ENCODE measurements around the gene ZNF667.
A peak's percentile ranks its signal among the peaks of the same experiment; 100 is the strongest.

ZNF667 gene

DNA sequence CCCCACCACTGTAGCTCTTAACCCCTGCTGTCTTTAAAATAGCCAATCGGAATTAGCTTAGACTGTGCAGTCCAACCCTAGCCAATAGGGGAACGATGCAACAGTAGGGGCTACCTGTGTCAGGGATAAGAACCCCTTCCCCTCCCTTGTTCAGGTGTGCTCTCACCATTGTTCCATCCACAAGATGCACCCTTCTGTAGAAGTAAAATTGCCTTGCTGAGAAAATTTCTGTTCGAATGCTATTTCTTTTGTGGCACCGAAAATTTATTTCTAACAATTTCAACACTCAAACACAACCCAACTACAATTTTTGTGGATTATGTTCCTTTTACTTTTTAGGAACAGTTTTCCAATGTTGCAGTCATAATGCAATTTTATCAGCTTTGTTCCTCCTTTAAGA is 76.7 kb downstream of the ZNF667 start:
- Histone ChIP-seq H3K27ac (no peak overlapping the region), H3K4me3 (no peak overlapping the region)

DNA sequence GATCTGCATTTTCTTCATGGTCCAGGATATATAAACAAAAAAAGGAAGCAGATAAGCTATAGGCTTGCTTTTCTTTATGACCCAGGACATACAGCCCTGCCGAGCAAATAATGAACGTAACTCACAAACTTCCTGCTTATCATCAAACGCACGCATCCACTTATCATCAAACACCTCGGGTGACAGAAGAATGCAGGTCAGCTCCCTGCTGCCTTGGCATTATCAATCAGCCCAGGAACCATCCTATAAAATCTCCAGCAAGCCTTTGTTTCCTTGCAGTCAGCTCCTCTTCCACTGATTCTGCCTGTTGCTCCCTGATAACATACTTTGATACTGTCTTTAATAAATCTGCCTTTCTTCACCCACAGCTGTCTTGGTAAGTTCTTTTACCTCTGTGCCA is 78.3 kb downstream of the ZNF667 start:
- H3K27ac ChIP-seq: no peak overlapping the region
- no peak overlapping the region for H3K4me3 ChIP-seq

DNA sequence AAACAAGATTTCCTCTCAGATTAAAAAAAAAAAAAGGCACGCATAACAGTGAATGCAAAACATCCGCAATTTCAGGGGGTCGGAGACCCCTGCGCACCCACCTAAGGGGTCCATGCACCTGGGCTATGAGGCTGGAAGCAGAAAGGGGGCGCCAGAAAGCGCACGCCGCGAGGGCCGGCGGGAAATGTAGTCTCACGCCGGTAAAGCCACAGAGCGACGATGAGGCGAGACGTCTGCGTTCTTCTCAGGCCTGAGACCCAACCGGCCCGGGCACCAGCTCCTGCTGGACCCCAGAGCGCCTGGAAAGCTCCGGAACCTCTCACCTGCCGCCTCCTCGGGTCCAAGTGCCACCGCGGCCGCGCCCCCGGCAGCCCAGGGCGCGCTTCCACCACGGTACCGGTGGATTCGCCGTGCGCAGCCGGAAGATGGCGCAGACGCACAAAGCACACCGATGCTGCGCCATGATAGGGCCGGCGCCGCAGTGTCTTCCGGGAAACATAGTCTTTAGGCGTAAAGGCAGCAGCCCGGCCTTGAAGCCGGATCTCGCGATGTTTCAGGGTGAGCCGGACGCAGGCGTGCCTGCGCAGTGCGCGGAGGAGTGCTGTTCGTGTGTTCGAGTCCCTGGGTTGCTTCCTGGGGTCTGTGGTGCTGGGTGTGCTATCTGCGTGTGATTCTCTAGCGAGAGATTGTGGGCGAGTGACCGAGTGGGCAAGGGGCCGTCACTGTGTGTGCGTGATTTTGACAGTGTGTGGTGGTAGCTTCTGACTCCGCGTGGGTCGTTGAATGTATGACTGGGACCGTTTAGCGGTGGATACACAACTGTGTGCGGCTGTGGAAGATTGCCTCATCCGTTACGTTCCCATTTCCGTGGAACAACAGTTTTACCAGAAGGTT is 83.8 kb downstream of the ZNF667 start, which contains the start of gene ZNF582:
ZNF582 (minus strand) TSS at position 416 of the 894 bp plus-strand sequence. CDS start 1,782 bp downstream, outside the sequence.
- peak within 1 kb of the TSS; percentile 80 to 98 (median 93) for H3K27ac ChIP-seq
- peak within 1 kb of the TSS; percentile 50 to 75 (median 56) for H3K4me3 ChIP-seq
